Mesenchymal stem cell (in vitro differentiated cells and primary cell): ENCODE data around the gene WWOX.

Experiments used
- DNase-seq: peaks from one replicate; pipeline ENCODE4 v3.0.0-alpha.2; 2013
- H2AFZ ChIP-seq: one replicate; pipeline ENCODE4 v1.6.1; 2013; ENCODE audit warnings: low read depth, mild to moderate bottlenecking, control low read depth, inconsistent platforms, low read length, moderate library complexity
- H2AK5ac ChIP-seq: 2 replicates; pipeline ENCODE4 v1.6.1; 2013; ENCODE audit warnings: low read length, moderate library complexity, mild to moderate bottlenecking, inconsistent platforms; ENCODE audit not compliant: severe bottlenecking
- H2BK120ac ChIP-seq: one replicate; pipeline ENCODE4 v1.6.1; 2013; ENCODE audit warnings: low read depth, mild to moderate bottlenecking, inconsistent platforms, low read length, moderate library complexity
- H2BK12ac ChIP-seq, 2 experiments: one replicate each; pipeline ENCODE4 v1.6.1; 2013; ENCODE audit warnings: inconsistent platforms in 2 of 2, low read length in 2 of 2, mild to moderate bottlenecking in 2 of 2, moderate library complexity in 2 of 2, control low read depth in 1 of 2
- H2BK15ac ChIP-seq: one replicate; pipeline ENCODE4 v1.6.1; 2013; ENCODE audit warnings: mild to moderate bottlenecking, low read depth, inconsistent platforms; ENCODE audit not compliant: poor library complexity, severe bottlenecking
- H2BK5ac ChIP-seq: 2 replicates; pipeline ENCODE4 v1.6.1; 2013; ENCODE audit warnings: low read depth, mild to moderate bottlenecking, low read length, control low read depth, inconsistent platforms; ENCODE audit not compliant: poor library complexity, severe bottlenecking
- H3K14ac ChIP-seq, 2 experiments: one replicate each; pipeline ENCODE4 v1.6.1; 2013; ENCODE audit warnings: inconsistent platforms in 2 of 2, low read length in 2 of 2, control low read depth in 1 of 2, mild to moderate bottlenecking in 1 of 2, moderate library complexity in 1 of 2
- H3K18ac ChIP-seq, 2 experiments: one replicate each; pipeline ENCODE4 v1.6.1; 2013; ENCODE audit warnings: inconsistent platforms in 2 of 2, low read length in 2 of 2, control low read depth in 1 of 2, low read depth in 1 of 2, mild to moderate bottlenecking in 1 of 2
- H3K23ac ChIP-seq, 2 experiments: one replicate each; pipeline ENCODE4 v1.6.1; 2013; ENCODE audit warnings: inconsistent platforms in 2 of 2, low read length in 2 of 2, mild to moderate bottlenecking in 2 of 2, moderate library complexity in 2 of 2, control low read depth in 1 of 2
- H3K27ac ChIP-seq: 2 replicates; pipeline ENCODE4 v1.5.1; 2013; ENCODE audit warnings: mild to moderate bottlenecking, moderate library complexity, low read length, control low read depth, inconsistent platforms; ENCODE audit not compliant: poor library complexity, severe bottlenecking
- H3K27me3 ChIP-seq, 2 experiments: 2 replicates each; pipeline versions ENCODE4 v1.6.1 to v1.7.0; 2013; ENCODE audit warnings: low read length in 2 of 2, mild to moderate bottlenecking in 2 of 2, moderate library complexity in 2 of 2, control low read depth in 1 of 2, inconsistent platforms in 1 of 2; ENCODE audit not compliant: control insufficient read depth in 1 of 2, insufficient read depth in 1 of 2
- H3K36me3 ChIP-seq, 2 experiments: 2 replicates each; pipeline versions ENCODE4 v1.6.1 to v1.7.0; 2013; ENCODE audit warnings: low read length in 2 of 2, control low read depth in 1 of 2, inconsistent platforms in 1 of 2, low read depth in 1 of 2, mild to moderate bottlenecking in 1 of 2; ENCODE audit not compliant: insufficient read depth in 2 of 2, control insufficient read depth in 1 of 2
- H3K4ac ChIP-seq, 2 experiments: one replicate each; pipeline ENCODE4 v1.6.1; 2013; ENCODE audit warnings: inconsistent platforms in 2 of 2, low read length in 2 of 2, mild to moderate bottlenecking in 2 of 2, moderate library complexity in 2 of 2, control low read depth in 1 of 2, low read depth in 1 of 2
- H3K4me1 ChIP-seq: 2 replicates; pipeline ENCODE4 v1.6.1; 2013; ENCODE audit warnings: low read depth, low read length, control low read depth; ENCODE audit not compliant: control insufficient read depth, insufficient read depth
- H3K4me2 ChIP-seq: 2 replicates; pipeline ENCODE4 v1.6.1; 2013; ENCODE audit warnings: low read length, mild to moderate bottlenecking, inconsistent platforms; ENCODE audit not compliant: poor library complexity, severe bottlenecking
- H3K4me3 ChIP-seq, 2 experiments: 2 replicates each; pipeline versions ENCODE4 v1.5.1 to v1.7.0; 2013; ENCODE audit warnings: low read length in 2 of 2, mild to moderate bottlenecking in 2 of 2, control low read depth in 1 of 2, low read depth in 1 of 2; ENCODE audit not compliant: insufficient read depth in 1 of 2
- H3K79me1 ChIP-seq: replicated peaks from 2 replicates; pipeline ENCODE4 v1.6.1; 2013; ENCODE audit warnings: mild to moderate bottlenecking, control low read depth, low read length, inconsistent platforms; ENCODE audit not compliant: poor library complexity, severe bottlenecking
- H3K9ac ChIP-seq: 2 replicates; pipeline ENCODE4 v1.7.0; 2013; ENCODE audit warnings: mild to moderate bottlenecking, low read length, moderate library complexity
- H3K9me3 ChIP-seq: 2 replicates; pipeline ENCODE4 v1.7.0; 2013; ENCODE audit warnings: mild to moderate bottlenecking, low read length; ENCODE audit not compliant: control insufficient read depth
- H4K8ac ChIP-seq: one replicate; pipeline ENCODE4 v1.6.1; 2013; ENCODE audit warnings: inconsistent platforms, mild to moderate bottlenecking, low read length, moderate library complexity
- H4K91ac ChIP-seq: one replicate; pipeline ENCODE4 v1.6.1; 2013; ENCODE audit warnings: mild to moderate bottlenecking, low read length, inconsistent platforms
- WGBS: methylation state at CpG from one replicate; pipeline ENCODE4 v1.1.7; 2013; ENCODE audit warnings: mixed read lengths; 5-methylcytosine and 5-hydroxymethylcytosine counted together

WWOX gene

GRCh38 chr16:78584213-78584860 is 484.9 kb downstream of the WWOX start:
- H3K4me3 ChIP-seq = no peak overlapping the region
- no peak overlapping the region for H2AFZ ChIP-seq
- H2AK5ac ChIP-seq = no peak overlapping the region
- H2BK15ac ChIP-seq = no peak overlapping the region
- no peaks in the 10 kb centered on the region for H3K36me3 ChIP-seq
- H2BK5ac ChIP-seq = no peak overlapping the region
- H3K18ac ChIP-seq = no peak overlapping the region
- no peak overlapping the region for H3K14ac ChIP-seq
- no peaks in the 10 kb centered on the region for H3K27me3 ChIP-seq
- no peak overlapping the region for H3K4ac ChIP-seq
- no peaks in the 10 kb centered on the region for H3K79me1 ChIP-seq
- H3K4me1 ChIP-seq = peaks cover 2% of the 10 kb centered on the region
- H3K23ac ChIP-seq = no peak overlapping the region
- H2BK120ac ChIP-seq = no peak overlapping the region
- H3K27ac ChIP-seq = no peak overlapping the region
- no peak overlapping the region for H4K91ac ChIP-seq
- no peak overlapping the region for H3K4me2 ChIP-seq
- H4K8ac ChIP-seq = no peak overlapping the region
- WGBS = 77% methylated on average over 10 of the region's 10 CpGs
- DNase-seq = peak; percentile 56
- H2BK12ac ChIP-seq = no peak overlapping the region
- H3K9me3 ChIP-seq = no peaks in the 10 kb centered on the region
- H3K9ac ChIP-seq = no peak overlapping the region

GRCh38 chr16:78584991-78585390 is 485.5 kb downstream of the WWOX start:
- 91% methylated on average over 8 of the region's 8 CpGs for WGBS
- Histone ChIP-seq H3K36me3 (no peaks in the 10 kb centered on the region), H3K27me3 (no peaks in the 10 kb centered on the region)

GRCh38 chr16:78589331-78589730 is 489.9 kb downstream of the WWOX start:
- Histone ChIP-seq H2BK12ac (no peak overlapping the region), H3K4me3 (no peak overlapping the region), H3K9ac (no peak overlapping the region), H4K91ac (no peak overlapping the region), H3K4me1 (peaks cover 2% of the 10 kb centered on the region), H3K36me3 (no peaks in the 10 kb centered on the region), H3K4me2 (no peak overlapping the region), H2AFZ (no peak overlapping the region), H2BK15ac (no peak overlapping the region), H3K14ac (no peak overlapping the region), H2BK5ac (no peak overlapping the region), H2BK120ac (no peak overlapping the region), H2AK5ac (no peak overlapping the region), H3K9me3 (no peaks in the 10 kb centered on the region), H3K79me1 (no peaks in the 10 kb centered on the region), H3K27me3 (no peaks in the 10 kb centered on the region), H3K4ac (no peak overlapping the region), H3K18ac (no peak overlapping the region), H3K27ac (no peak overlapping the region), H4K8ac (no peak overlapping the region), H3K23ac (no peak overlapping the region)
- WGBS = 95% methylated on average over 3 of the region's 3 CpGs
- no peak for DNase-seq

More at GRCh38 chr16:78584991-78585390, 485.5 kb downstream of the WWOX start:
- no peak overlapping the region for H2AFZ ChIP-seq
- H3K23ac ChIP-seq = no peak overlapping the region
- no peak overlapping the region for H3K4ac ChIP-seq
- H2BK5ac ChIP-seq = no peak overlapping the region
- peaks cover 2% of the 10 kb centered on the region for H3K4me1 ChIP-seq
- H4K91ac ChIP-seq = no peak overlapping the region
- no peak for DNase-seq
- H3K27ac ChIP-seq = no peak overlapping the region
- peak overlapping the region; percentile 24 for H2AK5ac ChIP-seq
- no peak overlapping the region for H2BK120ac ChIP-seq
- H2BK15ac ChIP-seq = no peak overlapping the region
- H3K18ac ChIP-seq = no peak overlapping the region
- H3K79me1 ChIP-seq = no peaks in the 10 kb centered on the region
- peak overlapping the region in 1 of 2 experiments; percentile 63 for H2BK12ac ChIP-seq
- no peak overlapping the region for H3K4me3 ChIP-seq
- no peak overlapping the region for H3K4me2 ChIP-seq
- no peaks in the 10 kb centered on the region for H3K9me3 ChIP-seq
- no peak overlapping the region for H3K9ac ChIP-seq
- no peak overlapping the region for H4K8ac ChIP-seq
- H3K14ac ChIP-seq = no peak overlapping the region

GRCh38 chr16:78591682-78592103 is 492.2 kb downstream of the WWOX start:
- H4K8ac ChIP-seq = no peak overlapping the region

More at GRCh38 chr16:78591682-78592103, 492.2 kb downstream of the WWOX start:
- Histone ChIP-seq H2BK15ac (no peak overlapping the region), H3K23ac (no peak overlapping the region), H3K9me3 (no peaks in the 10 kb centered on the region), H3K4me2 (no peak overlapping the region), H3K36me3 (no peaks in the 10 kb centered on the region), H3K4me1 (no peaks in the 10 kb centered on the region), H3K4ac (no peak overlapping the region), H3K14ac (no peak overlapping the region), H3K27me3 (no peaks in the 10 kb centered on the region), H4K91ac (no peak overlapping the region), H3K27ac (no peak overlapping the region), H3K4me3 (no peak overlapping the region), H3K18ac (no peak overlapping the region), H2BK5ac (no peak overlapping the region), H3K79me1 (no peaks in the 10 kb centered on the region), H3K9ac (no peak overlapping the region), H2AFZ (no peak overlapping the region), H2BK120ac (no peak overlapping the region), H2AK5ac (no peak overlapping the region), H2BK12ac (no peak overlapping the region)
- 97% methylated on average over 5 of the region's 5 CpGs for WGBS
- DNase-seq = no peak
